Lower lobe of right lung (tissue), 2 donors: ENCODE measurements around the gene ZP4. TPM values are rescaled to one million over a fixed set of nuclear protein-coding genes. Genes with fewer than 3 reads are reported as not detected.

Experiments
- ATAC-seq, 2 donors: fragments of 200-7000 bp; cut with Tn5 transposase; one replicate each; pipeline ENCODE4 v1.9.1; 2020 to 2022; ENCODE audit warnings: mild to moderate bottlenecking in 2 of 2, moderate library complexity in 2 of 2
- DNase-seq: peaks from one replicate; pipeline ENCODE4 v3.0.0-alpha.2; 2020
- H3K27ac ChIP-seq: fragments of 200-600 bp; one replicate; pipeline ENCODE4 v1.8.0; 2022
- H3K27me3 ChIP-seq: fragments of 200-600 bp; one replicate; pipeline ENCODE4 v1.8.0; 2022; ENCODE audit warnings: low read depth
- H3K36me3 ChIP-seq: fragments of 200-600 bp; one replicate; pipeline ENCODE4 v1.8.0; 2022; ENCODE audit warnings: mild to moderate bottlenecking
- H3K4me1 ChIP-seq: fragments of 200-600 bp; one replicate; pipeline ENCODE4 v1.8.0; 2022
- H3K4me3 ChIP-seq: fragments of 200-600 bp; one replicate; pipeline ENCODE4 v1.8.0; 2022; ENCODE audit warnings: mild to moderate bottlenecking
- H3K9me3 ChIP-seq: fragments of 200-600 bp; one replicate; pipeline ENCODE4 v1.8.0; 2022
- CTCF ChIP-seq: fragments of 200-600 bp; IDR thresholded peaks from one replicate; pipeline ENCODE4 v1.8.0; 2022; ENCODE audit warnings: antibody characterized with exemption, mild to moderate bottlenecking
- intact Hi-C: fragments of 100-400 bp; cut with DNase I; formaldehyde crosslinking; loops from one replicate; pipeline ENCODE4 v1.11.0; 2022
- total RNA-seq: library from RNA; stranded (reverse); fragmentation: NEBNext Ultra II Directional; extraction: Animal tissue kit (Norgen Biotek cat#: 25700); gene quantifications from one replicate; pipeline ENCODE4 v1.2.1, GENCODE V29; 2021
- donor health status: DM: no; HTN: yes; CAD: no; lungs with severe emphysema.

The ZP4 gene
- total RNA-seq, 1 donor from 2014 or later, result not detected

DNA sequence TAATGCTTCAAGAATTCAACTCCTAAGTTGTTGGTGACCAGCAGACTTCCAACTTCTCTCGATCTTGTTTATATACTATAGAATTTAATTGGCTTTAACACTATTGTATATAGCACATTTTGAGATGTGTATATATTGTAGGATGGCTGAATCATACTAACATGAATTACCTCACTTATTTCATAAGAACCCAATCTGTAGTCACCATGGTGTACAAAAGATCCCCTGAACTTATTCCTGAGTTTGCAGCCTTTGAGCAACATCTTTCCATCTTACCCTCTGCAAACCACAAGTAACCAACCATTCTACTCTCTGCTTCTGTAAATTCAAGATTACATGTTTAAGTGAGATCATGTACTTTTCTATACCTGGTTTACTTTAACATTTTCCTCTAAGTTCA, 12.3 kb downstream of the ZP4 start:
- TF ChIP-seq CTCF, result no peak
- DNase-seq (no peak), ATAC-seq (no peak)
- H3K9me3 ChIP-seq, result no peaks in the 10 kb centered on the region
- no peak overlapping the region for H3K27ac ChIP-seq
- no peaks in the 10 kb centered on the region for H3K4me1 ChIP-seq
- H3K27me3 ChIP-seq, result no peaks in the 10 kb centered on the region
- H3K36me3 ChIP-seq, result no peaks in the 10 kb centered on the region
- no peak overlapping the region for H3K4me3 ChIP-seq
- intact Hi-C loops, result no loop called here

DNA sequence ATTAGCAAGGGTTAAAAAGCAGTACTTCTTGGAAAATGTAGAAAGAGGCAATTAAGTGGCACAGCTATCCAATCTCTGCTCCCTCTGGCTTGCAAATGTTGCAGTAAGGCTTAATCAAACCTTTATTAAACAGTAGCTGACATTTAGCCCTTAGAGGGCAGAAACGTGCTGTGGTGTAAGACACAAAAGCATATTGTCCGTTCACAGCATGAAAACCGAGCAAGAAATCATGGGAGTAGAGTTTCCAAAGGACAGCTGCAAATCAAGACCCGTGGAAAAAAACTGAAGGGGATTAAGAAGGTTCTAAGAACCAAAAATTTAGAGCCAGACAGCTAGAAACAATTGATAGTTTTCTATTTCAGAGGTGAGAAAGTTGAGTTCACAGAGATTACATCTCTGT, 13.1 kb downstream of the ZP4 start:
- Histone ChIP-seq H3K27ac (no peak overlapping the region), H3K4me3 (no peak overlapping the region), H3K27me3 (no peaks in the 10 kb centered on the region), H3K36me3 (no peaks in the 10 kb centered on the region), H3K9me3 (no peaks in the 10 kb centered on the region), H3K4me1 (no peaks in the 10 kb centered on the region)
- TF ChIP-seq CTCF, result no peak
- intact Hi-C loops, result no loop called here
- ATAC-seq, result no peak
- no peak for DNase-seq

DNA sequence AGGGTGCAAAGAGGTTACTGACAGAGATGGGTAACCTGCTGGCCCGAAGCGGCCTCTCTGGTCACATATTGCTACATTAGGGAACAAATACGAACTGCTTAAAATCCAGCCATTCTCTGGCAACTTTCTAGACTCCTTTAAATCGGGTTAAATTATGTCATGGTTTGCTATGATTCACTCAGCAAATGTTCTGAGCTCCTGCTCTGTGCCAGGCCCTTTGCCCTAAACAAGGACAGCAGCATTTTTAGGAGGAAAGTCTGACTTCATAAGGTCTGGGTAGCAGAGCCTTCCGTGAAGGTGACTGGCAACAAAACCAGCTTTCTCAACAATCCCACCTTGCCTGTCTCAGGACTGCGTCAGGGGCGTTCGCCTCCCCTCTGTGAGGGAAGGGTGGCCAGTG, 15.4 kb downstream of the ZP4 start:
- TF ChIP-seq CTCF, result no peak
- ATAC-seq (no peak), DNase-seq (no peak)
- Histone ChIP-seq H3K4me1 (no peaks in the 10 kb centered on the region), H3K36me3 (no peaks in the 10 kb centered on the region), H3K9me3 (no peaks in the 10 kb centered on the region), H3K27ac (no peak overlapping the region), H3K4me3 (no peak overlapping the region), H3K27me3 (no peaks in the 10 kb centered on the region)
- intact Hi-C loops, result no loop called here

DNA sequence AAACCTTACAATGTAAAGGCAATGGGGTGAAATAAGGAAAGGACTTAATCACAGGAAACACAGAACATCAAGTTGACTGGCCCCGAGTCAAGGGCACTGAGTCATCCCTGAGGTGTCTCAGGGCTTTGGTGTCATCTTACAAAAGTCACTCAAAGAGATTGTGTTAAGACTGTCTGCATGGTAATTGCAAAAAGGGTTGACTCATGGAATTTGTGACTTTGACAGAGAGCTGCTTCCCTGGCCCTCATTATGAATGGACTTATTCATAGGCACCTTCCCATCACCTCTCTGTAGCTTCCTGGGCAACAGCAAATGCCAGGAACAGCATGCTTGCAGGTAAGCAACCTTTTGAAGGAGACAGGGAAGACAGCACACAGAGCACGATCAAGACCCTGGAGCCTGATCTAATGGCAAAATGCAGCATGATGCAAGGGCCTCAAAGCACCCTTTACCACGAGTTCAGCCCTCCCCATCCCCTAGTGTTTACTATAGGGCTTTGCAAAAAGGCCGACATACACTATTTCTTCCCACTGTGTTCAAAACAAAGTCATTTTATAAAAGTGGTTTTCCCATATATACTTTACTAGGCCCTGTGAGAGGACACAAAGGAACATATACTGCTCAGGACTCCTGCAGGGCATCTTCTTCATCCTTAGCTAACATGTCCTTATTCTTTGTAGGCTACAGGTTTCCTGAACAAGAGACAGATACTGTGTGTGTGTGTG, 17.1 kb downstream of the ZP4 start:
- TF ChIP-seq CTCF, result no peak
- DNase-seq (no peak), ATAC-seq (no peak)
- Histone ChIP-seq H3K4me3 (no peak overlapping the region), H3K9me3 (no peaks in the 10 kb centered on the region), H3K27me3 (no peaks in the 10 kb centered on the region), H3K27ac (no peak overlapping the region), H3K36me3 (no peaks in the 10 kb centered on the region), H3K4me1 (no peaks in the 10 kb centered on the region)
- intact Hi-C loops, result no loop called here

DNA sequence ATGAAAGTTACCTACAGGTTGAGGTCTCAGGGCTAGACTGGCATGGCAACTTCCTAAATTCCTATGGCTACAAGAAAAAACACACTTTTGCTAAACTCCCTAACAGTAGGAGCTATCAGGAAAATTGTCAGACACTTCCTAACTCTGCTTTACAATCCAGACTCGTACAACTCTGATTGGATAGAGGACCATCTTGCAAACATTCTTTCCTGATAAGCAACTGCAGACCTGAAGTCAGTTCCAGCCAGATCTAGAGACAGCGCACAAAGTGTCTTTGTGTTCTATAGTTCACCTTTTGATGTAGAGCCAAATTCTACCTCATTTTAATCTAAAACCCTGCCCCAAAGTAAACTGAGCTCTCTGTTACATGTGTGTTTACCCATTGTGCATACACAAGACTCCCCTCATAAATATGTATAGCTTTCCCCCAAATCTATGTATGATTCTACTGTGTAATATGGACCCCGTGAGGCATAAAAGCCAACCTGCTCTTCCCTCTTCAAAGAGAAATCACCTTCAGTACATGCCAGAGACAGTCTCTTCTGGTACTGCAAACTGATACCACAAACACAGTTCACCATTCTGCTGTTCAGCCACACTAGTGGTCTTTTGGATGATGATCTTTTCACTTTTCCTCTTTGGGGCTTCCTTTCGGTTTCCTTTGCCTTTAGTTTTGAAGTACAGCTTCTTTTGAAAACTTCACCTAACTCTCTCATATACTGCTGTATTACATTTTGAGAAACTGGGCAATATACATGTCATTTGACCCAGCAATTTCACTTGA, 21.7 kb downstream of the ZP4 start:
- no peak for DNase-seq
- no peak for ATAC-seq
- H3K4me3 ChIP-seq, result no peak overlapping the region
- H3K36me3 ChIP-seq, result no peaks in the 10 kb centered on the region
- intact Hi-C loops, result no loop called here
- no peak overlapping the region for H3K27ac ChIP-seq
- no peaks in the 10 kb centered on the region for H3K4me1 ChIP-seq
- TF ChIP-seq CTCF, result no peak
- no peaks in the 10 kb centered on the region for H3K9me3 ChIP-seq
- H3K27me3 ChIP-seq, result no peaks in the 10 kb centered on the region
